Esophagus squamous epithelium (tissue), 5 donors: ENCODE measurements around the gene EGR2. TPM values are rescaled to one million over a fixed set of nuclear protein-coding genes. Genes with fewer than 3 reads are reported as not detected.

Source experiments
- DNase-seq: peaks from one replicate; lab custom pipeline; 2025; lab: John Stamatoyannopoulos, UW
- H3K27ac ChIP-seq, 4 donors: fragments of 200-600 bp; sonication (generic); one replicate each; pipeline ENCODE4 v1.5.1; 2016 to 2019; ENCODE audit warnings: mild to moderate bottlenecking in 1 of 4
- H3K27me3 ChIP-seq, 4 donors: fragments of 200-600 bp; sonication (generic); 1 replicate in 3 of 4; 2 replicates in 1 of 4; pipeline versions ENCODE4 v1.5.1 to v1.6.0; 2017 to 2021; ENCODE audit warnings: antibody characterized with exemption in 1 of 4
- H3K36me3 ChIP-seq, 3 donors: fragments of 200-600 bp; sonication (generic); one replicate each; pipeline ENCODE4 v1.5.1; 2016 to 2019
- H3K4me1 ChIP-seq, 3 donors: fragments of 200-600 bp; sonication (generic); one replicate each; pipeline ENCODE4 v1.5.1; 2017 to 2019
- H3K4me3 ChIP-seq, 4 donors: fragments of 200-600 bp; sonication (generic); 1 replicate in 3 of 4; 2 replicates in 1 of 4; pipeline ENCODE4 v1.5.1; 2016 to 2019; ENCODE audit warnings: mild to moderate bottlenecking in 2 of 4, moderate library complexity in 1 of 4
- H3K9me3 ChIP-seq, 3 donors: fragments of 200-600 bp; sonication (generic); one replicate each; pipeline ENCODE4 v1.5.1; 2016 to 2019
- POLR2A ChIP-seq, 4 donors: fragments of 450-650 bp; IDR thresholded peaks; one replicate each; pipeline ENCODE4 v1.6.1; 2017; ENCODE audit warnings: antibody characterized with exemption in 4 of 4, mild to moderate bottlenecking in 4 of 4, moderate library complexity in 3 of 4
- WGBS, 2 donors: methylation state at CpG; one replicate each; pipeline ENCODE4 v1.1.5; 2018; 5-methylcytosine and 5-hydroxymethylcytosine counted together
- intact Hi-C: fragments of 100-400 bp; cut with DNase I; formaldehyde crosslinking; loops from one replicate; pipeline ENCODE4 v1.15.0; 2022
- total RNA-seq, 4 donors: library from RNA; depleted of rRNA; stranded (reverse); fragments of >200 nt; gene quantifications; one replicate each; pipeline ENCODE4 v1.1.0, GENCODE V29; 2016
- TF ChIP-seq, protein P1 (sequence below), 6 experiments: fragments of 450-650 bp in 4 of 6; fragments of 200-600 bp in 2 of 6; sonication (generic) in 2 of 6; IDR thresholded peaks; one replicate each; pipeline ENCODE4 v1.5.1; 2016 to 2019; ENCODE audit warnings: antibody characterized with exemption in 6 of 6, mild to moderate bottlenecking in 4 of 6, moderate library complexity in 4 of 6
- donor health status: DM: yes; HTN: yes; CAD: no.

Gene EGR2
- total RNA-seq, 4 donors from 2014 or later: under 0.01 to 0.62 (median 0.48) TPM

DNA sequence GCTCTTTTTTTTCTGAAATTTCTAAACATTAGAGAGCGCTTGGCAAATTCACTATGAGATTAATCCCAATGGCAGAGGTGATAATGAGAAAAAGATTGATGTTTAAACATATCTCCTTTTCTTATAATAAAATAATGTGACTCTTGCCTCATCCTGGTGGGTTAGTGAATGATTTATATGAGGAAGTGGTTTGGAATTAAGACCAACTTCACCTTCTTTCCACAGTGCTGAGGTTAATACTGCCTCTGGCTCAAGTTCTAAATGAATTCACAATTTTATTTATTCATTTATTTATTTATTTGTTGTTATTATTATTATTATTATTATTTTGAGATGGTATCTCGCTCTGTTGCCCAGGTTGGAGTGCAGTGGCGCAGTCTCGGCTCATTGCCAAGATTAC, 52.2 kb downstream of the EGR2 start:
- H3K9me3 ChIP-seq: no peaks in the 10 kb centered on the region
- no peaks in the 10 kb centered on the region for H3K27me3 ChIP-seq
- no peak overlapping the region for H3K4me3 ChIP-seq
- no peak for DNase-seq
- no peak overlapping the region for H3K27ac ChIP-seq
- TF ChIP-seq, protein P1, sequence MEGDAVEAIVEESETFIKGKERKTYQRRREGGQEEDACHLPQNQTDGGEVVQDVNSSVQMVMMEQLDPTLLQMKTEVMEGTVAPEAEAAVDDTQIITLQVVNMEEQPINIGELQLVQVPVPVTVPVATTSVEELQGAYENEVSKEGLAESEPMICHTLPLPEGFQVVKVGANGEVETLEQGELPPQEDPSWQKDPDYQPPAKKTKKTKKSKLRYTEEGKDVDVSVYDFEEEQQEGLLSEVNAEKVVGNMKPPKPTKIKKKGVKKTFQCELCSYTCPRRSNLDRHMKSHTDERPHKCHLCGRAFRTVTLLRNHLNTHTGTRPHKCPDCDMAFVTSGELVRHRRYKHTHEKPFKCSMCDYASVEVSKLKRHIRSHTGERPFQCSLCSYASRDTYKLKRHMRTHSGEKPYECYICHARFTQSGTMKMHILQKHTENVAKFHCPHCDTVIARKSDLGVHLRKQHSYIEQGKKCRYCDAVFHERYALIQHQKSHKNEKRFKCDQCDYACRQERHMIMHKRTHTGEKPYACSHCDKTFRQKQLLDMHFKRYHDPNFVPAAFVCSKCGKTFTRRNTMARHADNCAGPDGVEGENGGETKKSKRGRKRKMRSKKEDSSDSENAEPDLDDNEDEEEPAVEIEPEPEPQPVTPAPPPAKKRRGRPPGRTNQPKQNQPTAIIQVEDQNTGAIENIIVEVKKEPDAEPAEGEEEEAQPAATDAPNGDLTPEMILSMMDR (IDR thresholded peaks at IDR 0.05): no peak
- TF ChIP-seq POLR2A (IDR thresholded peaks at IDR 0.05): no peak
- no peaks in the 10 kb centered on the region for H3K4me1 ChIP-seq
- intact Hi-C loops: no loop called here
- no peaks in the 10 kb centered on the region for H3K36me3 ChIP-seq
- WGBS, 2 donors: 97 to 98% methylated on average over 4 of the region's 4 CpGs

DNA sequence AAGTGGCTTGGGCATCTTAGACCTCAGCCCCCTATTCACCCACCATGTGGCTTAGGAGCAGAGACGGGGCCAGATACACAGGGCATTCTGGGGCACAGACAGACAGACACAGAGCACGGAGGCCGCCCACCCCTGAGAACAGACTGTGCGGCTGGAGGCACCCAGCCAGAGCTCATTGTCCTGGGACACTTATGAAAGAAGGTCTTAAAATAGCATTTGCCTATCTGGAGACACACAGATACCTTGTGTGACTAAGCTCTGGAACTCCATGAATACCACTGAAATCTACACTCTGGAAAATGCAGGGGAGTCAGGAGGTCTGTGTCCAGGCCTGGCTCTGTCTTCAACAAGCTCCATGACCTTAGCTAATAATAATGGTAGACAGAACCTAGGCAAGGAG, 53.0 kb downstream of the EGR2 start:
- WGBS, 2 donors: 90 to 100% methylated on average over 3 of the region's 4 CpGs
- DNase-seq: no peak
- intact Hi-C loops: no loop called here
- Histone ChIP-seq H3K4me1 (no peaks in the 10 kb centered on the region), H3K36me3 (no peaks in the 10 kb centered on the region), H3K27ac (no peak overlapping the region), H3K4me3 (no peak overlapping the region), H3K27me3 (no peaks in the 10 kb centered on the region), H3K9me3 (no peaks in the 10 kb centered on the region)
- TF ChIP-seq, protein P1 (IDR thresholded peaks at IDR 0.05): no peak
- TF ChIP-seq POLR2A (IDR thresholded peaks at IDR 0.05): no peak

Other genes with a start within 250 kb of the EGR2 start
- 10 to 100 TPM in 3 of 4 donors, 1 to 10 TPM in 1; 10.0 to 16.0 (median 13.8) TPM for gene ADO, start 11.6 kb downstream of the EGR2 start, total RNA-seq